GM18499 (cell line): ENCODE data around the gene UBXN1.

Source experiments
- ATAC-seq: cut with Tn5 transposase; IDR thresholded peaks from one replicate; pipeline ENCODE4 v1.9.1; 2021; ENCODE audit warnings: moderate number of reproducible peaks; ENCODE audit not compliant: insufficient read depth, unreplicated experiment

The UBXN1 gene, protein sequence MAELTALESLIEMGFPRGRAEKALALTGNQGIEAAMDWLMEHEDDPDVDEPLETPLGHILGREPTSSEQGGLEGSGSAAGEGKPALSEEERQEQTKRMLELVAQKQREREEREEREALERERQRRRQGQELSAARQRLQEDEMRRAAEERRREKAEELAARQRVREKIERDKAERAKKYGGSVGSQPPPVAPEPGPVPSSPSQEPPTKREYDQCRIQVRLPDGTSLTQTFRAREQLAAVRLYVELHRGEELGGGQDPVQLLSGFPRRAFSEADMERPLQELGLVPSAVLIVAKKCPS

DNA sequence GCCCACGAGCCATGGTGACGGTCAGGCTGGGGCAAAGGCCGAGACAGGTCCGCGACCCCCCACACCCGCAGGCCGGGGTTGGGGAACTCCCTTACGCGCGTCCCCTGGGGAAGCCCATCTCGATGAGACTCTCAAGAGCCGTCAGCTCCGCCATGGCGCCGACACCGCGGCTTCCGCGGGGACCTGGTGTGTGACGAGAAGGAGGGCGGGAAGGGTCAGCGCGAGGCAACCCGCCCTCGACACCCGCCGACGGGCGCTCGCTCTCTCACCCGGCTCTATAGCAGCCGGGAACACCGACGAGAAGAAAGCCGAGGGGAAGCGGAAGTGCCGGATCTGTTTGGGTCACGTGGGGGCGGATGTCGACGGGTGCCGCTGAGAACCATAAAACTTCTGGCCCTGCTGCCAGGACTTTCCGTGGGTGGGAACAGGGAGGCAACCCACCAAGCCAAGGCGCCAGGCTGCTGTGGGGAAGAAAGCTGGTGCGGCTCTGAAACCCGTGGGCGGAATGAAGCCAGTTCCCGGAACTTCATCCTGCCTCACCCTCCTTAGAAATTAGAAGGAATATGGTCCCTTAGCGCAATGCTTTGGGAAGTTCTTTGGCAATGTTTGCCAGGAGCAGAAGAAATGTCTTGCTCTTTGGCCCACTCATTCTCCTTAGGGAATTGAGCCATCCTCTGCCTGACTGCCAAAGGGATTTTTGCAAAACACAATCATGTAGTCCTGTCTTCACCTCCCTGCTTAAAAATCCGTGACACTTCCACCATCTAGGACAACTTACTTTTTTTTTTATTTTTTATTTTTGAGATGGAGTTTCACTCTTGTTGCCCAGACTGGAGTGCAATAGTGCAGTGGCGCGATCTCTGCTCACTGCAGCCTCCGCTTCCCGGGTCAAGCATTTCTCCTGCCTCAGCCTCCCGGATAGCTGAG, at the start of gene UBXN1:
Gene UBXN1 (minus strand): TSS at position 304 of the 927 bp plus-strand sequence. CDS start 150 bp downstream, at position 154.
- no peak for ATAC-seq

DNA sequence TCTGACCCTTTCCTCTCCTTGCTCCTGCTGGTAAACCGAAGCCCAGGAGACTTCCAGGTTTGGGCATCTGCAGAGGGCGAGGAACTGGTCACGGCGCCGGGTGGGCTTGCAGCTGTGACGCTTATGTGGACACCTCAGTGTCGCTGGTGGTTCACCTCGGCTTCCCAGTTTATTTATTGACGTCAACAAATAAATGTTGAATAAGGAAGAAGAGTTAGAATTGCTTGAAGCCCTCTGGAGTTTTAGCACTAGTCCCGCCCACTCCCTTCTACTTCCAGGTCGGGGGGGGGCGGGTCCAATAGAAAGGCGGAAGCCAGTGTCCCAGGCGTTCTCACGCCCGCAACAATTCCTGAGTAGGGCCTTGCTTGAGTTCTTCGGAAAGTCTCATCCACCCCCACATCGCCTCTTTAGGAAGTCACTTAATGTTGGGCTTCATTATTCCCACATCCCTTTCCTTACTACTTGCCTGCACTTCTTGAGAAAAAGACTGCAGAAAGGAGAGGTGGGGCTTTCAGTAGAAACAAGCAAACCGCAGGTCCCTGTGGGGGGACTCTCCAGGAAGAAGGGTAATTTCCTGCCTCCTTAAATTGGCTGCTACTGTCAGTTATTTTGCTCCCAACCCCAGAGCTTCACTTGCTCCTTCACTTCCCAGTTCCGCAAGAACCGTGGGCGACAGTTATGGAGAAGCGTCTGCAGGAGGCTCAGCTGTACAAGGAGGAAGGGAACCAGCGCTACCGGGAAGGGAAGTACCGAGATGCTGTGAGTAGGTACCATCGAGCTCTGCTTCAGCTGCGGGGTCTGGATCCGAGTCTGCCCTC, 49.5 kb upstream of the UBXN1 start, which contains the start of gene TTC9C:
Gene TTC9C (plus strand): TSS at position 316 of the 818 bp plus-strand sequence. CDS start 363 bp downstream, at position 679.
- no peak for ATAC-seq

DNA sequence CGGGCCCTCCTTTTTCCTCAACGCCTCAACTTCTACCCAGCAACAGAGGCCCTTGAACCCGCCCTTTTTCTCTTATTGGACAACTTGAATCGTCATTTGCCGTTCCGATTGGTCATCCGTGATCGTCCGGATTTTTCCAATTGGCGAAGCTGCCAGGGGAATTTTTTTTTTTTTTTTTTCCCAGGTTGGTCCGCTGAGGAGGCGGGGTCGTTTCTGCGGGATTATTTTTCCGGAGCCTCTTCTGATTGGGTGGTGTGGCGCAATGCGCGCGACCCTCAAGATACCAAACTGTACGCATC, 48.9 kb upstream of the UBXN1 start:
- peak; percentile 38 for ATAC-seq

DNA sequence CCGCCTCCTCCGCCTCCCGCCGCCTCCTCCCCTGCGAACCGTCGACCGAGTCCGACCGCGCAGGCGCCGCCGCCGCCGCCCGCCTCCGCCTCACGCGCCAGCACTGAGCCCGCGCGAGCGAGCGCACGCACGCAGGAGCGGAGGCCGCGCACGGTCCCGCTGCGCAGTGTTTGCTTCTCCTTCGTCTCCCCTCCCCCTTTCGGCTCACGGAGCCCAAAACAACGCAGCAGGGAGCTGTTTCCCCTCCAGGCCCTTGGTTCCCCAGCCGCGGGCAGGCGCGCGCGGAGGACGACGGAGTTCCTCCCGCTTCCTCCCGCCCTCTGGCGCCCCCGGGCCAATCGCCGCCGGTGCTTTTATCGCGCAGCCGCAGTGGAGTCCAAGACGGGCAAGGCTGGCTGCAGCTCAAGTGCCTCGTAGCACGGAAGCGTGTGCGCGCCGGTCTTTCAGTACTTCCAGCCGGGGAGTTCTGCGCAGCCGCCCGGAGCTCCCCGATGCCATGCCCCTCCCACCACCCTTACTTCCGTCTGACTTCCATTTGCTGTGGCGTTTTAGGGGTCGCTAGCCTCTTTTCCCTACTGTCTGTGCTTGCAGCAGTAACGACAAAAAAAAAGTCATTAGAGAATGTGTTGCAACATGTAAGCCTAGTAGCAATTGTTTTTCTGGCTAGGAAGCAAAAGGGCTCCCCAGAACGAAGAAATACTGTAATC, 48.4 kb upstream of the UBXN1 start, which contains the start of gene HNRNPUL2:
Gene HNRNPUL2 (minus strand): TSS at position 293 of the 707 bp plus-strand sequence. CDS start 301 bp downstream, outside the sequence.
- ATAC-seq = peak; percentile 49

DNA sequence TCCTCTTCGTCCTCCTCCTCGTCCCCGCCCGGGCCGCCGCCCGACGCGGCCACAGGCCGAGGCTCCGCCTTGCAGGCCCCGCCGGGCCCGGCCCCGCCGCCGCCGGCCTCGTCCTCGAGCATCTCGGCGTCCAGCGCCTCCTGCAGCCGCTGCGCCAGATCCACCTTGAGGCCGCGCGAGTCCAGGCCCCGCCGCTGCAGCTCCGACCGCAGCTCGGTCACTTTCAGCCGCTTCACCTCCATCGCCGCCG, 48.0 kb upstream of the UBXN1 start:
- no peak for ATAC-seq

DNA sequence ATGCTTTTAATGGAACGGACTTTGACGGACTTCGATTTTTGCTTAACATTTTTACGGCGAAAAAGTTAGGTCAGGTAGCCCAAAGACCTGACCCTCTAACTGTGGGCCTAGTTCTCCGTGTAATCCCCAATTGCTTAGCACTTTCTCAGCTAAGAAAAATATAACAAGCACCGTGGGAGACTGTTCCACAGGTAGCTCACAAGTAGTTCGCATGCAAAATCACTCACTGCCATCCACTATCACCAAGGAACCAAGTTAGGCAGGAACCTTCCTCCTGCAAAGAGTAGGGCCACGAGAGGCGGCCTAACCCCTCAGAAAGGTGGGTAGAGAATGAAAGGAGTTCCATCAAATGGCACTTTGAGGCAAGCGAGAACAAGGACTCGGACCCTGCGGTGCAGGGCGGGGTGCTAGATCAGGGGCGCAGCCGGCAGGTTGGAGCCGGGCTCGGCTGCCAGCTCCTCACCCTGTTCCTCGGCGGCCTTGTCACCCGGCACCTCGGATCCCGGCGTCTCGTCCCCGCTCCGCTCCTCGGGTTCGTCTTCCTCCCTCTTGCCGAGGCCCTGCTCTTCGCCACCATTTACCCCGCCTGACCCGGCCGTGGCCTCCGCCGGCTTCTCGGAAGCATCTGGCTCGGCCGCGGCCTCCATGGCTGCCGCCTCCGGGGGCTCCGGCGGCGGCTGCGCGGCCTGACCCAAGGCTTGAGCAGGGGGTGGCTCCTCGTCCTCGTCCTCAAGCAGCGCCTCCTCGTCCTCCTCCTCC, 47.5 kb upstream of the UBXN1 start:
- ATAC-seq = no peak

DNA sequence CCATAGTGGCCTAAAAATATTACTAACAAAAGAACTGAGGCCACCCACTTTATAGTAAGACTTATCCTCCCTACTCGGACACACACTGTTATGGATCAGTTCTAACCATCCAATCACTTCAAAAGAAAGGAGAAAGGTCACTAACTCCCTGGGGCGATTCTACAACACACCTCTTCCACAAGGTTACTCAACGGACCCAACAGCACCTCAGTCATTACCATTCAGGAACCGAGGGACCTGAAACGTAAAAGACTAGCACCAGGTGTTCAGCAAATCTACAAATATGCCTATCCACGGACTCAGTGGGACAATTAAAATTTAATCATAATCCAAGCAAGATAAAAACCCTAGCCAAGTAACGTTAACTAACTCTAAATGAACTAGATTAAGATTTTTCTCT, 46.8 kb upstream of the UBXN1 start:
- no peak for ATAC-seq

DNA sequence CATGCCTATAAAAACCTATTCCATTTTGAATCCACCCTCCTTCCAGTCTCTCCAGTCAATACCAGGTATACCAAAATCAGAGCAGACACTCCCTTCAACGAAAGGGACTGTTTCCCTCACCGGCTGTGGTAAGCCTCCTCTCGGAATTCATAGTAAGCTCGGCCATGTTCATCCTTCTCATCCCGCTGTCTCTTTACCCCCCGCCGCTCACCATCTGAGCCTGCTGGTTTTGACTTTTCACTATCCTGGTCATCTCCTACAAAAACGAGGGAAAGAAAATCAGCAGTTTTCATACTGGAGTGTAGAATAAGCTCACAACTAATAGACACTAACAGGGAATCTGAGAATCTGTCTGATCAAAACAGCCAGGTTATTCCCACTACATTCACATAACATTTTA, 45.3 kb upstream of the UBXN1 start:
- no peak for ATAC-seq

DNA sequence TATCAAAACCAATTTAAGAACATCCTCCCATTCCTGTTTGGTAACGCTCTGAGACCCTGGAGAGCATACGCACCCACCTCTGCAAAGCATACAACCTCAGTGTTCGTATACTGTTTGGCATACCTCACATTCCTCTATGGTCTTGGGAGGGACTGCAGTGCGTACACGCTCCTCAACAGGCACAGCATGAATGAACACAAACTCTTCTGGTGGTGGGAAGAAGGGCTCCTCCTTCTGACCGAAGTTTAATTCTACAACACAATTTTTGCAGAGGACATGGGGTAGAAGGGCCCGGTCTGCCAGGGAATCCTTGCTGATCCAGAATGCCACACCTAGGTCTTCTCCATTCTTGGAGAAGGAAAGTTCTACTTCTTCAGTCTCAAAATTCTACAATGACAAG, 43.1 kb upstream of the UBXN1 start:
- no peak for ATAC-seq

DNA sequence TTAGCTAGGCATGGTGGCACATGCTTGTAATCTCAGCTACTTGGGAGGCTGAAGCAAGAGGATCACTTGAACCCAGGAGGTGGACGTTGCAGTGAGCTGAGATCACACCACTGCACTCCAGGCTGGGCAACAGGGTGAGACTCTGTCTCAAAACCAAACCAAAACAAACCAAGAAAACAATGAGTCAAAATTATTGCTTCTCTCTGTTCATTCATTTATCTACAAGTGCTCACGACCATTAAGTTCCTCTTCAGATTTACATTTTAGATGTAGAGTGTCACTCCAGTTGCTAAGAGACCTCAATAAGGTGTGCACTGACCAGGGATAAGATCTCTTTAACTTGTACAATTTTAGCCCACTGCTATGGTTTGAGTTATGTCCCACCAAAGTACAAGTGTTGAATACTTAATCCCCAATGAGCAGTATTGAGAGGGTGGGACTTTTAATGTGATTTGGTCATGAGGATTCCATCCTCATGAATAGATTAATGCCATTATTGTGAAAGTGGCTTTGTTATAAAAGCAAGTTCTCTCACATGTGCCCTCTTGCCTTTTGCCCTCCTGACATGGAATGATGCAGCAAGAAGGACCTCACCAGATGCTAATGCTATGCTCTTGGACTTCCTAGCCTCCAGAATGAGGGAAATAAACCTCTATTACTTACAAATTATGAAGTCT, 40.6 kb upstream of the UBXN1 start:
- no peak for ATAC-seq

DNA sequence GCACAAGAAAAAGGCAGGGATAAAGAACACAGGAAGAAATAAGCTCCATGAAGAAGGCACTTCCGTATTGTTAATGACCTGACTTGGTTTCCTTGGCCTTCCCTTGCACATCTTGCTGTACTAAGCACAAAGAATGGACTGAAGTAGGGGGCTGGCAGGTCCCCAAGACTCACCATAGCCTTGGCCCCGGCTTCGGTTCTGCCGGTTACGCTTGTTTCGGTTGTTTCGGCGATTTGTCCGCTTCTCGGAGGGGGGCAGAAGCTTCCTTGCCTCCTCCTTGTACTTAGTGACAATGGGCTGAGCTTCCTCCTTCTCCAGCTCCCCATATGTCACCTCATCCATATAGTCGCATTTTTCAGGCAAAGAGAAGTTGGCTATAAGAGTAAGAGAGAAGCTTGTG, 37.9 kb upstream of the UBXN1 start:
- ATAC-seq = no peak

DNA sequence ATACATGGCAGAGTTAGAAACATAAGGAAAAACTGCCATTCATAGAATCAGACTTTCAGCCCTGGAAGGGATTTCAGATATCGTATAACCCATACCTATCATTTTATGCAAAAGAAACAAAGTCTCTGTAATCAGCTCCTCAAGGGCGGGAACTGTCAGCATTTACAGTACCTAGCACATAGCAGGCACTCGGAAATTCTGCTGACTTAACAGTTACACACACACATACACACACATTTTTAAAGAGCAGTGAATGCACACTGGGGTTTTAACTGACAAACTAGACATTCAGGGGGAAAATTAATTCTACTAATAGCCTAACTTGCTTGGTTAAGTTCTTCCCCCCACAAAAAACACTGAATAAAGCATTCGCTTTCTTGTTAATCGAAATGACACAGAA, 37.3 kb upstream of the UBXN1 start:
- no peak for ATAC-seq

DNA sequence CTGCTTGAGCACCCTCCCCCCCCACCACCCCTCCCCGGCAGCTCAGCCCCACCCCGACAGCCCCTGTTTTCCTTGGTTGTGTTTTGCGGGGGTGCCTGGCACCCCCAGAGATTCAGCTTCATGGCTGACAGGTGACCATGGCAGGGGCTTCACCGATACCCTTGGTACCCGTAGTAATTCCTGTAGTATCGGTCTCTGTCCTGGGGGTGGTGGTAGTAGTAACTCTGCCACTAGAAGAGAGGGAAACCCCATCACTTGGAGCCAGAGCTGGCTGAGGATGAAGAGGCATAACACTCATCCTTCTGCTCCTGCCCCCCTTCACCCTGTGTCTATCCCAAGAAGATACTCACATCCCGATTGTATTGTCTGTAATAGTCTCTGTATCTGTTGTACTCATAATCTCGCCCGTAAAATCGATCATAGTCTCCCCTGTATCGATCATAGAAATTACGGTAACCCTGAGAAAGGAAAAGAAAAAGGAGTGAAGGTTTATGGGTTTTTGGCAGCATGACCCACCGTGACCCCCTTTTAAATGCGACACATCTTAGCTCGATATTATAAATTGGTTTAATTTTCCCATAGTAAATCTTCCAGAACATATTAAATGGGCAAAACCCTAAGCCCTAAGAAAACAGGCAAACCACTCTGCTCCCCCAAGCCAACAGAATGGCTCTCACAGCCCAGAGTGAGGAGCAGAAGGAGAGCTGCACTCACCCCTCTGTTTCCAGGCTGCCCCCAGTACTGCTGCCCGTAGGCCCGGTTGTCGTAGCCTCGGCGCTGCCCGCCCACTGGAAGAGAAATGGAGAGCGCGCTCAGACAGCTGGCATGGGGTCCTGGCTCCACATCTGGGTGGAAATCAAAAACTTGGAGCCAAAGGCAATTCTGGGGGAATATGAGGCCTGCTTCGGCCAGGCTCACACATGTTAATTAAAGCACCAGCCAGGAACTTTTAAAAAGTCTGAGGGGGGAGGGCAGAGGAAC, 36.6 kb upstream of the UBXN1 start:
- ATAC-seq = no peak

DNA sequence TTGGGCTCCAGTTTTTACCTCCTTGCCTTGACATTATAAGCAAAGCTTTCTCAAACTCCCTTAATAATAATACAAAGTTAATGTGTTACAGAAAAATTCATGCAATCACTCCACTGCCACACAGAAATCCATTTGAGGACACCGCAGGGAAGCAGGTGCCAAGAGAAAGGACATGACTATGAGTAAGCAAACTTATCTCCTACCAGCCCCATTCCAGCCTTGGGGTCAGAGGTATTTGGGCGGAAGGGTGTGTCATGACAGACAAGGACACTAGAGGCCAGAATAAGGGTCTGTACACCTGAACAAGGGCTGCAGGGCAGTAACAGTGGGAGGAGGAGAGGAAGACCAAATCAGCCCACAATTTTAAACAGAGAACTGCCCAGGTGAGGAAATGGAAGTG, 34.5 kb upstream of the UBXN1 start:
- ATAC-seq = no peak

DNA sequence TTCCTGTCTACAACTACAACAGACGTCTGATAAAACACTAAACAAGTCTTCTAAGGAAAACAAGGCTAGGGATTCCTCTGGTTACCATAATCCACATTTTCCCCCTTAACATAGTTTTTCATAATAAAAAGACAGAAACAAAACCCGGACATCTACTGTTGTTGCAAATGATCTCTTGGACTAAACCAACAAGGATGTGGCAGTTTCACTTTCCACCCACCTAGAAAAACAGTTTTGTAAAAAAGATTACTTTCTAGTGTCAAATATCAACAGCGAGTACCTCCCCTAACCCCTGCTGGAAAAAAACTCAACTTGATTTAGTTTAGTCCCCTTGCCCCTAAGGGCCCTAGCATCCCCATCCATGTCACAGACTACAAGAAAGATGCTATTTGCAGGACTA, 34.0 kb upstream of the UBXN1 start:
- ATAC-seq = no peak

DNA sequence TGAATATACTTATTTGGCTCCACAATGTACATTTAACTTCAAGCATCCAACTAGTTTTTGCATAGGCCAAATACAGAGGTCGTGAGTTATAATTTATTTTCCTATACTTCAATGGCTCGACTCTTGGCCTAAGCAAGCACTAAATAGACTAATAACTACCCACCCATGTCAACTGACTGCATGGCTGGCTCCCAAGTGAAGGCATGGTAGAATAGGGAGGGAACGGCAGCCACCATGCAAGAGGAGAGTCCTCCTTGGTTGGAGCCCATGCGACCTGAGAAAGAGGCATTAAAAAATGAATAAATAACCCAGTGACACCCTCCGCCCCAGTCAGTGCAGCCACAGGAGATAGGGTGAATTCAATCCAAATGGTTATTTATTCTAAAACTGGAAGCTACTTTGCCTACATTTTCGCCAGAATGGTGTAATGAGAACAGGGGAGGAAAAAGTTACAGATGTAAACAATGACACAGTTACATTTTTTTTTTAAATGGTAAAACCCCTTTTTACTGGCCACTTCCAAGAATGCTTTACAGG, 33.5 kb upstream of the UBXN1 start:
- no peak for ATAC-seq

DNA sequence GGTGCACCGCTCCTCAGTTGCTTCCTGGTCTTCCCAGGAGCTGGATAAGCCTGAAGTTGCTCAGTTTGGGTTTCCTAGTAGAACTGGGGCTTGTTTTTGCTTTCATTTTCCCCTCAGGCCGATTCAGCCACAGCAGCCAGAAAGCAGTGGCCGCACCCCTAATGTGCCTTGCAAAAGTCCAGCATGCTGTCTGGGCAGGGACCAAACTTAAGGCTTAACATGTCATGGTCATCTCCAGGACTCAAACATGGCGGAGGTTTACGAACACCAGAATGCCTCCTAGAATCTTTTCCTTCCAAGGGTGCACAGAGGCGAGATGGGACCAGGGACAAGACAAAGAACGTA, 31.1 kb upstream of the UBXN1 start:
- no peak for ATAC-seq
